HG03575 (cell line): ENCODE measurements around the gene TAOK3.

Experiments
- ATAC-seq: cut with Tn5 transposase; IDR thresholded peaks from one replicate; pipeline ENCODE4 v1.9.1; 2021; ENCODE audit not compliant: unreplicated experiment, insufficient number of reproducible peaks, low FRiP score; ENCODE audit errors: extremely low read depth

Gene TAOK3

DNA sequence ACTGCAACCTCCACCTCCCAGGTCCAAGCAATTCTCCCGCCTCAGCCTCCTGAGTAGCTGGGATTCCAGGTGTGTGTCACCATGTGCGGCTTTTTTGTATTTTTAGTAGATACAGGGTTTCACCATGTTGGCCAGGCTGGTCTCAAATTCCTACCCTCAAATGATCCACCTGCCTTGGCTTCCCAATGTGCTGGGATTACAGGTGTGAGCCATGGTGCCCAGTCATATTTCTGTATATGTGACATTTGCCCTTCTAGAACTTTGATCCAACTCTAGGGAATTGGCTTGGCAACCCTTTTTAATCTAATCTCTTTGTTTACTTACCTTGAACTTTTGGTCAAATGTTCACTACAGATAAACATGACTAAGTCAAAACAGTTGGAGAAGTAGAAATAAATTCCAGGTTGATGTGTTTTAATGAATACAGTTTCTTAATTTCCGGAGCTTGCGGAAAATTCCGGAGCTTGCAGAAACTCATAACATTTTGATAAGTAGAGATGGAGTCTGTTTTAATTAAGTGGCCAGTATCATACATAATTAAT is 248.3 kb downstream of the TAOK3 start:
- no peak for ATAC-seq

DNA sequence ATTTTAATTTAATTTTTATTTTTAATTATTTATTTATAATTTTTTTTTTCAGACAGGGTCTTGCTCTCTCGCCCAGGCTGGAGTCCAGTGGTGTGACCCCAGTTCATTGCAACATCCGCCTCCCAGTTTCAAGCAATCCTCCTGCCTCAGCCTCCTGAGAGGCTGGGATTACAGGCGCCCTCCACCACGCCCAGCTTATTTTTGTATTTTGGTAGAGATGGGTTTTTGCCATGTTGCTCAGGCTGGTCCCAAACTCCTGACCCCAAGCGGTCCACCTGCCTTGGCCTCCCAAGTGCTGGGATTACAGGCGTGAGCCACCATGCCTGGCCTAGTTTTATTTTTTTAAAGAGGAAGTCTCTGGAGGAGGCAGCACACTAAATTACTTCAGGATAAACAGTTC is 250.4 kb downstream of the TAOK3 start:
- ATAC-seq: no peak

DNA sequence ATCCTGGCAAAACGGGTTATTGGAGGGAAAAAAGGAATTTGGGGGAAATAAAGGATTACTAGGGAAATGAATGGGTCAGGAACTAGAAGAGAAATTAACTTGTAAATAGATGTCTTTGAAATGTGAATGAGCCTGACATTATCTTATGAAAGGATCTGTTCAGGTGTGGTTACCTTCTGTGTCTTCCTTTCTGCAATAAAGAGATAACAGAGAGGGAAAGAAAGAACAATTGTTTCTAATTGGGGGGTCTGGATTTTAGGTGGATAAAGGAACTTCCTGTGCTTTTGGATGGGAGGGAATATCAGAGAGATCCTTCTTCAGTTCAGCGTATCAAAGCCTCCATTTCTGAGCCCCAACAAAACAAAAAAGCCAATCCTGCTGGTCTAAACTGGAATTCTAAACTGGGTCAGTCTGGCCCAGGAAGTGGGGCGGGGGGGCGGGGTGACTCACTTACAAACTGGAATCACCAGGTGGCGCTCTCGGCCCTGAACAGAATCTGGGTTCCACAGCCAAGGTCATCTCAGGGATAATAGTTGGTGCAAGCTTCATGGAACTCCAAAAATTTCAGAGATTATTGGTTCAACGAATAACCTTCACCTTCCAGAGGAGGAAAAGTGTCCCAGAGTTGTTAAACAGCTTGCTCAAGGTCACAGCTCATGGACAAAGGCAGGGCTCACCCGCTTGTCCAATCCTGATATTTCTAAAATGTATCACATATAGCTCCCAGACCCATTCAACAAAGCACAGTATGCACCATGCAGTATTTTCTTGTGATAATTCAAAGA is 251.9 kb downstream of the TAOK3 start:
- no peak for ATAC-seq

DNA sequence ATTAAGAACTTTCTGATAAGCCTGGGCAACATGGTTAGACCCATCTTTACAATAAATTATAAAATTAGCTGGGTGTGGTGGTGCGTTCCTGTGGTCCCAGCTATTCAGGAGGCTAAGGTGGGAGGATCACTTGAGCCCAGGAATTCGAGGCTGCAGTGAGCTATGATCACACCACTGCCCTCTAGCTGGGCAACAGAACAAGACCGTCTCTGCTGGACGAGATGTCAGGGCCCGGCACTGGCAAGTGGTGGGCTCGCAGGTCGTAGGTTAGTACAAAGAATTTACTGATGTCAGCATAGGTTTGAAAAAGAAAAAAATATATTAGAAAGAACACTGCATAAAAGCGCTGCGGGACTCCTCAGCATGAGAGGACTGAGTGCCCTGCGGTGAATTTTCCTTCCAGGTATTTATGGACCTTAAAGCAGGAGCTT is 253.2 kb downstream of the TAOK3 start:
- ATAC-seq: no peak

DNA sequence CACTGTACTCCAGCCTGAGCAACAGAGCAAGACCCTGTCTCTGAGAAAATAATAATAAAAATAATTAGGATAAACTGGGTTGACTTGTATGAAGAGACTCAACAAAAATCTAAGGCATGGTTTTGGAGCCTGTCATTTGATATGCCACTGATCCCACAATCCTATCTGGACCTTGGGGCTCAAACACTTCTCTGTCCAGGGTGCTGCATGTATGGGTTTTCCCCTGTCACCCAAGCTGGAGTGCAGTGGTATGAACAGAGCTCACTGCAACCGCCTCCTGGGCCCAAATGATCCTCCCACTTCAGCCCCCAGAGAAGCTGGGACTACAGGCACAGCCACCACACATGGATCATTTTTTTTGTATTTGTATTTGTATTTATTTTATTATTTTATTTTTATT is 263.6 kb downstream of the TAOK3 start:
- no peak for ATAC-seq

DNA sequence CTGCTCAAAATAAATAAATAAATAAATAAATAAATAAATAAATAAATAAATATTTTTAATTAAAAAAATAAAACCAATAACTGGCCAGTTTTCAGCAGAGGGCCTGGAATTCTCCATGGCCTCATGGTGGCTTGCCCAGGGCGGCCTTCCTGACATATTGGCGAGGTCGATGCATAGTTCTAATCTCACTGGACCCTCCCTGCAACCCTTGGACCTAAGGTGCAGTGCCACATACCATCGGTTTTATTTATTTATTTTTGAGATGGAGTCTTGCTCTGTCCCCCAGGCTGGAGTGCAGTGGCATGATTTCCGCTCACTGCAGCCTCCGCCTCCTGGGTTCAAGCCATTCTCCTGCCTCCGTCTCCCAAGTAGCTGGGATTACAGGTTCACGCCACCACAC is 265.0 kb downstream of the TAOK3 start:
- no peak for ATAC-seq

DNA sequence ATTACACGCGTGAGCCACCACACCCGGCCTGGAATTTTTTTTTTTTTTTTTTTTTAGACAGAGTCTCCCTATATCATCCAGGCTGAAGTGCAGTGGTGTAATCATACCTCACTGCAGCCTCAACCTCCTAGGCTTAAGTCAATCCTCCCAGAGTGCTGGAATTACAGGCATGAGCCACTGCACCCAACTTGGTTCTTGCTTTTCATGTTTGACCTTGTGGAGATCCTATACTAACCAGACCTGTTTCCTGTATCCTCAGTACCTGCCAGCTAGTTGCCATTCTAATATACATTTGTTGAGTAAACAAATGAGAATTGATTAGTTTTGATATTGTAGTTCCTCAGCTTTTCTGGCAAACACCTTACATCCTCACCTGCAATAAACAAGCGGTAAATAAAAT is 265.7 kb downstream of the TAOK3 start:
- no peak for ATAC-seq

DNA sequence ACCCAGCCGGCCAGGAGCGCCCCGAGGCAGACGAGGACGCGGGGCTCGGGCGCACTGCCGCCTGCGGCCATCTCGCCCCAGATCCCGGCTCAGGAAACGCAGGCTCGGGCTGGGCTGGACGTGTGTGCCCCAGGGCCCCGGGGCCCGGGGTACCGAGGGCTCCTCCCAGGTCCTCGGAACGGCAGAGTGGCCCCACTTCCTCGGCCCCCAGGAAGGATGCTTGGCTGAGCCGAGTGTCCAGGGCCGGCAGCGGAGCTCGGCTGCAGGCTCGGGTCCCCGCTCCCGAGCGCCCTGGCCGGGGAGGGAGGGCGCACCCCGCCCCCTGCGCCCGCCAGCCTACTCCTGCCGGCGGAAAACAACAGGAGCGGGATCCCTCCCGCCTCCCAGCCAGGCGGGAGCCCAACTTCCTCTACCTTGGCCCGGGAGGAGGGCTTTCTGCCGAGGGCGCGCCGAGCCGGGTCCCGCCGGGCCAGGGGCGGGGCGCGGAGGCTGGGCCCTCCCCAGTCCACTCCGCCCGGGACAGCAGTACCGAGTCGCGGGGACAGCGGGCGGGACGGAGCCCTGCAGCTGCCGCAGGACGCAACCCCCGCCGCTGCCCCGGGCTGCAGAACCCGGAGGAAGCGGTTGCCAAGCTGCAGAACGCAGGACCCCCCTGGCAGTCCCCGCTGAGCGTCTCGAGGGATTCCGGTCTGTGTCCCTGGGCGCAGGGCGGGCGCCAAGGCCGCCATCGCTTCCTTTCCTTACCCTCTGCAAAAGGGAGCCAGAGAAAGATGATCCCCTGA is 268.9 kb downstream of the TAOK3 start, which contains the start of gene VSIG10:
VSIG10 (minus strand) TSS at position 411 of the 782 bp plus-strand sequence; CDS start at position 71, 340 bp downstream.
- no peak for ATAC-seq

DNA sequence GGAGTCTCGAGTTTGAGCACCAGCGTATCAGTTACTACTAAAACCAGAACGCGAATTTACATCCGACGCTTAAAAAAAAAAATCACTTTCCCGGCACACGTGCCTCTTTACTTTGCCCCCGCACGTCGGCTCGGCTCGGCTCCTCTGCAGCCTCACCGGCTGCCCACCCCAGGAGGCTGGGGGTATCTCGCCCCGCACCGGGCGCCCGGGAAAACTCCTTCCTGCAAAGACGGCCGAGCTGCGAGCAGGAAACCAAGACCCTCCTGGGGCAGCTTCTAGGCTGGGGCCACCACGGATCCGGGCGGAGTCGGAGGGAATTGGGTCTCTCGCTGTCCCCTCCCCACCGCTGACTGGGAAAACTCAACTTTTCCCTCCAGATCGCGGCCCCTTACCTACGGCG is 269.5 kb downstream of the TAOK3 start:
- no peak for ATAC-seq

DNA sequence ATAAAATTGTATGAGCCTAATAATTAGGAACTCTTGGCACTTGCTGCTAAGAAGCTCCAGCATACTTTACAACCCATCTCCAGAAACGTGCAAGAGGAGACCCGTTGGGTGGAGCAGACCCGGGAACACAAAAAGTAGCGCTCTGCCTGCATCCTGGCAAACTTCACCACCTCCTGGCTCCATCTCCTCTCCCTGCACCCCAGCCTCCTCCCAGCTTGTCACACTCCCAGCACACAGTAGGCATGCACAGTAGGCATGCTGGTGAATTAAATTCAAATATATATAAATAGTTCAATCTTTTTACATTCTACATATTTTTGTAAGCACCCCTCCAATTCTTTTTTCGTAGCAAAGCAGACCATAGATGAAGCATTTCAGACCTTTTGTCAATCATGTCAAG is 270.1 kb downstream of the TAOK3 start:
- no peak for ATAC-seq

DNA sequence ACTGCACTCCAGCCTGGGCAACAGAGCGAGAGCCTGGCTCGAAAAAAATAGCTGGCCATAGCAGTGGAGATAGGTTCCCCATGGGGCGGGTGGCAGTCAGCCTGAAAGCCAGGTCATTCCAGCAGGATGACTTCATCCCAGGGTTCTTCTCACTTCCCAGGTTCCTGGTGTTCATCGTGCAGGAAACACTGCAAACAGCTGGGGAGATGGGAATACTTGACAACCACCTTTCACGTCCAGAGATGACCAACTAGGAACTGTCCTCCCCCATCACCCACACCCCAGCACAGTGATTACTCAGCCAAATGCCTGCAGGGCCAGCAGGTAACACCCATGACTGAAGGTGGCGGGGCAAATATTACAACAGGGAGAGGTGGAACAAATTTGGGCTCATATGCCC is 270.6 kb downstream of the TAOK3 start:
- no peak for ATAC-seq

DNA sequence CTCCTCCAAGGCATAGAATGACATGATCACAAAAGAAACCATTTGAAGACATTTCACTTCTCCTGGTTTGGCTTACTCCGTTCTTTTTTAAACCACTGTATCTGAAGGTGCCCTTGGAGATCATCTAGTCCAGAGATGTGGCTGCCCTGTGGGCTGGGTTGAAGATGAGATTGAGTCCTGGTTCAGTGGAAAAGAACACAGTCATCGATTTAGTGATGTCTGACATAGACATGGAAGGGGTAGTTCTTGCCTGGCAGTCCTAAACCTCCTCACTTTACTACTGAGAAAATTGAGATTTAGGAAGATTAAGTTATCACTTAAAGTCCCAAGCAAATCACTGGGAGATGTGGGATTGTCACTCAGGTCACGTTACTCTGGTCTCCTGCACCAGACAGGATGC is 271.7 kb downstream of the TAOK3 start:
- no peak for ATAC-seq
